Uterus (tissue), 2 donors: Measurements from ENCODE around the gene TSPAN33.

ENCODE experiments used
- POLR2A ChIP-seq, 2 donors: fragments of 450-650 bp; IDR thresholded peaks; one replicate each; pipeline ENCODE4 v1.6.1; 2016; ENCODE audit warnings: antibody characterized with exemption in 2 of 2, mild to moderate bottlenecking in 1 of 2, moderate library complexity in 1 of 2
- TF ChIP-seq, protein P1 (sequence below), 4 experiments: fragments of 200-600 bp in 2 of 4; fragments of 450-650 bp in 2 of 4; sonication (generic) in 2 of 4; IDR thresholded peaks; one replicate each; pipeline ENCODE4 v1.5.1; 2016 to 2019; ENCODE audit warnings: antibody characterized with exemption in 4 of 4, mild to moderate bottlenecking in 2 of 4, moderate library complexity in 1 of 4

DNA sequence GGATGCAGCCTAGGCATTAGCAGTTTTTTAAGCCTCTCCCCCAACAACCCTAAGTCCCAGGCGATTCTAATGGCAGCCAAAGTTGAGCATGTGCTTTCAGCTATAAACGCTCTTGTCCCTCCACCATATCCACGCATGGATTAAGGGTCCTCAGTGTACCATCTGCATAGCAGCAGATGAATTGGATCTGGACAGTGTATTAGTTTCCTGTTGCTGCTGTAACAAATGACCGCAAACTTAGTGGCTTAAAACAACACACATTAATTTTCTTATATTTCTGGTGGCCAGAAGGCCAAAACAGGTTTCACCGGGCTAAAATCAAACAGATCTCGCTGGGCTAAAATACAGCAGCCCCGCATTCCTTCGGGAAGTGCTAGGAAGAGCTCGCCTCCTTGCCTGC, 13.1 kb downstream of the TSPAN33 start:
- TF ChIP-seq, protein P1, sequence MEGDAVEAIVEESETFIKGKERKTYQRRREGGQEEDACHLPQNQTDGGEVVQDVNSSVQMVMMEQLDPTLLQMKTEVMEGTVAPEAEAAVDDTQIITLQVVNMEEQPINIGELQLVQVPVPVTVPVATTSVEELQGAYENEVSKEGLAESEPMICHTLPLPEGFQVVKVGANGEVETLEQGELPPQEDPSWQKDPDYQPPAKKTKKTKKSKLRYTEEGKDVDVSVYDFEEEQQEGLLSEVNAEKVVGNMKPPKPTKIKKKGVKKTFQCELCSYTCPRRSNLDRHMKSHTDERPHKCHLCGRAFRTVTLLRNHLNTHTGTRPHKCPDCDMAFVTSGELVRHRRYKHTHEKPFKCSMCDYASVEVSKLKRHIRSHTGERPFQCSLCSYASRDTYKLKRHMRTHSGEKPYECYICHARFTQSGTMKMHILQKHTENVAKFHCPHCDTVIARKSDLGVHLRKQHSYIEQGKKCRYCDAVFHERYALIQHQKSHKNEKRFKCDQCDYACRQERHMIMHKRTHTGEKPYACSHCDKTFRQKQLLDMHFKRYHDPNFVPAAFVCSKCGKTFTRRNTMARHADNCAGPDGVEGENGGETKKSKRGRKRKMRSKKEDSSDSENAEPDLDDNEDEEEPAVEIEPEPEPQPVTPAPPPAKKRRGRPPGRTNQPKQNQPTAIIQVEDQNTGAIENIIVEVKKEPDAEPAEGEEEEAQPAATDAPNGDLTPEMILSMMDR (IDR thresholded peaks at IDR 0.05), result no peak
- TF ChIP-seq POLR2A (IDR thresholded peaks at IDR 0.05), result no peak
